Stimulated activated effector memory CD8-positive, alpha-beta T cell treated with anti-CD3 and anti-CD28 coated beads, Interleukin-12 subunit alpha, Interleukin-12 subunit beta, amount 100 ng/mL, for 72 hours (primary cell): ENCODE data around the gene SCGB1A1.
A peak's percentile ranks its signal among the peaks of the same experiment; 100 is the strongest.
"Not testable (repeated sequence)": the region's sequence is repeated elsewhere in the genome, so short reads cannot be mapped to it uniquely, and the experiment has no call there.

Experiments used
- ATAC-seq: fragments of 150-1000 bp; cut with Tn5 transposase; 2 replicates; pipeline ENCODE4 v1.10.0; 2021
- DNase-seq, 2 donors: peaks; one replicate each; pipeline ENCODE4 v3.0.0; 2021 to 2022; ENCODE audit warnings: low spot score in 2 of 2
- H3K27ac Mint-ChIP-seq: one replicate; pipeline ENCODE4 v1.8.0; 2022; ENCODE audit warnings: mild to moderate bottlenecking, mixed read lengths
- H3K36me3 Mint-ChIP-seq: one replicate; pipeline ENCODE4 v1.8.0; 2022; ENCODE audit warnings: mild to moderate bottlenecking, mixed read lengths
- H3K4me1 Mint-ChIP-seq: one replicate; pipeline ENCODE4 v1.8.0; 2022; ENCODE audit warnings: mixed read lengths
- H3K4me3 Mint-ChIP-seq: one replicate; pipeline ENCODE4 v1.8.0; 2022; ENCODE audit warnings: mild to moderate bottlenecking, mixed read lengths
- H3K9me3 Mint-ChIP-seq: one replicate; pipeline ENCODE4 v1.8.0; 2022; ENCODE audit warnings: mixed read lengths

The SCGB1A1 gene

DNA sequence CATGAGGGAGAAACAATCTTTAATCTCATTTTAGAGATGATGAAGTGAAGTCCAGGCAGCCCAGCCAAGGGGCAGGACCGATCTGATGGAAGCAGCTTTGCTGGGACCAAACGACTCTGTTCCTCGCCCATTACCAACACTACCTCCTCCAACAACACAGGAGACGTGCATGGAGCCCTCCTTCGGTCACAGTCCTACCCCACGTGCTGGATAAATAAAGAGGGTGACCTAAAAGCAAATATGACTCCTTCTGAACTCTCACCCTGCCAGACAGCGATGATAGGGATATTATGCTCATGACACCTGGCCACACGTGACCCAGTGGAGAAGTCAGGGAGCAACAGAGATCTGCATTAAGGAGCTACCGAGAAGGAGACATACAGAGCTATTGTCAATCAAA is 26.0 kb downstream of the SCGB1A1 start:
- H3K27ac Mint-ChIP-seq: peak overlapping the region; percentile 41
- ATAC-seq: no peak
- H3K4me1 Mint-ChIP-seq: no peaks in the 10 kb centered on the region
- peak overlapping the region; percentile 47 for H3K4me3 Mint-ChIP-seq
- H3K9me3 Mint-ChIP-seq: no peaks in the 10 kb centered on the region
- no peaks in the 10 kb centered on the region for H3K36me3 Mint-ChIP-seq
- no peak for DNase-seq

GRCh38 chr11:62445314-62445740 is 26.5 kb downstream of the SCGB1A1 start:
- Mint-ChIP-seq H3K4me3 (no peak overlapping the region), H3K4me1 (no peaks in the 10 kb centered on the region), H3K9me3 (no peaks in the 10 kb centered on the region), H3K36me3 (no peaks in the 10 kb centered on the region), H3K27ac (peak overlapping the region; percentile 60)
- ATAC-seq (no peak), DNase-seq (no peak)

DNA sequence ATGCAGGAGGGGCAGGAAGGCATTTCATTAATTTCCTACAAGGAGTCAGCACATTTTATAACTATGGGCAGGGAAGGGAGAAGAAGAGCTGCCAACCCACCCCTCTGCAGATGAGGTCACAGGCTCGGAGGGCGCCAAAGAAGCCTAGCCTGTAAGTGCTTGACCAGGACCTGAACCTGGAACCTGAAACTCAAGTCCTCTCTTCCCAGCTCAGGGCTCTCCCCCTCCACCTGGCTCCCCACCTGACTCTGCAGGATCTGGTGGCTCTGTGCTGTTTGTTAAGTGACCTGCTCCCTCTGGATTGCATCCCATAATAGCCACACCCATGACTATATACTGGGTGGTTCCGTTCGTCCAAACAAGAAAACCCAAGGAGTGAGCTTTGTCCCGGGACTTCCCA is 27.3 kb downstream of the SCGB1A1 start:
- H3K9me3 Mint-ChIP-seq: no peaks in the 10 kb centered on the region
- ATAC-seq: no peak
- no peaks in the 10 kb centered on the region for H3K36me3 Mint-ChIP-seq
- H3K4me3 Mint-ChIP-seq: no peak overlapping the region
- DNase-seq: no peak
- H3K4me1 Mint-ChIP-seq: no peaks in the 10 kb centered on the region
- H3K27ac Mint-ChIP-seq: peak overlapping the region; percentile 60

GRCh38 chr11:62449451-62449851 is 30.6 kb downstream of the SCGB1A1 start:
- Mint-ChIP-seq H3K27ac (no peak overlapping the region), H3K4me1 (no peaks in the 10 kb centered on the region), H3K4me3 (no peak overlapping the region), H3K9me3 (no peaks in the 10 kb centered on the region), H3K36me3 (no peaks in the 10 kb centered on the region)
- no peak for DNase-seq
- ATAC-seq: no peak

DNA sequence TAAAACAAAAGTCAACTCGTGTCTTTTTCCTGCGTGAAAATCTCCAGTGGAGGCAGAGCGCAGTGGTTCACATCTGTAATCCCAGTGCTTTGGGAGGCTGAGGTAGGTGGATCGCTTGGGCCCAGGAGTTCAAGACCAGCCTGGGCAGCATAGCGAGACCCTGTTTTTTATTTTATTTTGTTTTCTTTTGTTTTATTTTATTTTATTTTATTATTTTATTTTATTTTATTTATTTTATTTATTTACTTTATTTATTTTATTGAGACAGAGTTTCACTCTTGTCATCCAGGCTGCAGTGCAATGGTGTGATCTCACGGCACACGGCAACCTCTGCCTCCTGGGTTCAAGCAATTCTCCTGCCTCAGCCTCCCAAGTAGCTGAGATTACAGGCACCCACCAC is 31.1 kb downstream of the SCGB1A1 start:
- H3K27ac Mint-ChIP-seq, H3K4me1 Mint-ChIP-seq, ATAC-seq: not testable (repeated sequence)

DNA sequence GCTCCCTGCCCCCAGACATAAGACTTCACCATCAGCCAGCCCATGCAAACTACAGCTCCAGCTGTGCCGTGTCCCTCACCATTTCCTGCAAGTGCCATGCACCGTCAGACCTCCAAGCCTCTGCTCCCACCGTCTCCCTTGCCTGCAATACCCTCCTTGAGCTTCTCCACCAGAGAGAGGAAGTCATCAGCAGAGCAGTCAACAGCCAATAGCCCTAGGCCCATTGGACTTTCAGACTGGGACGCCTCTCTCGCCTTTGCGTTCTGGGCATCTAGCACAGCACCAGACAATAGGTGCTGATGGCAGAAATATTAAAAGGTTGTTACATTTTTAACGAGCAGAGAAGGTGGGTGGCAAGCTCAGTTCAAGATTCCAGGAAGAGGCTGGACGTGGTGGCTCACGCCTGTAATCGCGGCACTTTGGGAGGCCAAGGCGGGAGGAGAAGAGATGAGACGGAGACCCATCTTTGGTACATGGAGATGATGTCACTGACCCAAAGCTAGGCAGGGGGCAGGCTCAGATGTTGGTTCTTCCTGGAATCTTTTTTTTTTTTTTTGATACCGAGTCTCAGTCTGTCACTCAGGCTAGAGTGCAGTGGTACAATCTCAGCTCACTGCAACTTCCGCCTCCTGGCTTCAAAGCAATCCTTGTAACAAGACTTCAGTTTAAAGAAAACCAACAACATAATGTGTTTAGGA is 31.9 kb downstream of the SCGB1A1 start:
- no peak for DNase-seq
- Mint-ChIP-seq H3K27ac (no peak overlapping the region), H3K4me1 (no peaks in the 10 kb centered on the region), H3K9me3 (no peaks in the 10 kb centered on the region), H3K4me3 (no peak overlapping the region), H3K36me3 (no peaks in the 10 kb centered on the region)
- no peak for ATAC-seq

More for the DNA sequence above, 31.1 kb downstream of the SCGB1A1 start:
- H3K4me3 Mint-ChIP-seq, H3K36me3 Mint-ChIP-seq, H3K9me3 Mint-ChIP-seq, DNase-seq: not testable (repeated sequence)

- no peak for ATAC-seq
- no peak for DNase-seq
- H3K9me3 Mint-ChIP-seq: no peaks in the 10 kb centered on the region
- no peak overlapping the region for H3K4me3 Mint-ChIP-seq
- H3K27ac Mint-ChIP-seq: no peak overlapping the region
- no peaks in the 10 kb centered on the region for H3K4me1 Mint-ChIP-seq
- no peaks in the 10 kb centered on the region for H3K36me3 Mint-ChIP-seq
These were observed 32.4 kb downstream of the SCGB1A1 start for GRCh38 chr11:62451241-62451621.

DNA sequence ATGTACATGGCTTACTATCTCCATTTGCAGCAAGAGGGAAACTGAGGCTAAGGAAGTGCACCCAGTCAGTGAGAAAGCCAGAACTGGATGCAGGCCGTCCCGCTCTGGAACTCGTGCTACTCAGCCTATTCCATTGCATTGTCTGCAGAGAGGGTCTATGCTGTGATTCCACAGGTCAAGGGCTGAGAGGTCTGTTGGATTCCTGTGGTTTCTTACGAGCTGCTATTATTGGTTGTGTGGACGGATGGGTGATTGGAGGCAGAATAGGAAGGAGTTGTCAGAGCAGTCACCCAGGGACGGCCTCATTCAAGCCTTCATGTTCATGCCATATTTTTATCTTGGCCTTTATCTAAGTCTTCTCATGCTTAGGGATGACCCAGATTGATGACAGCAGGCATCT is 33.4 kb downstream of the SCGB1A1 start:
- Mint-ChIP-seq H3K4me3 (no peak overlapping the region), H3K9me3 (no peaks in the 10 kb centered on the region), H3K36me3 (no peaks in the 10 kb centered on the region), H3K4me1 (no peaks in the 10 kb centered on the region), H3K27ac (no peak overlapping the region)
- ATAC-seq (no peak), DNase-seq (no peak)

DNA sequence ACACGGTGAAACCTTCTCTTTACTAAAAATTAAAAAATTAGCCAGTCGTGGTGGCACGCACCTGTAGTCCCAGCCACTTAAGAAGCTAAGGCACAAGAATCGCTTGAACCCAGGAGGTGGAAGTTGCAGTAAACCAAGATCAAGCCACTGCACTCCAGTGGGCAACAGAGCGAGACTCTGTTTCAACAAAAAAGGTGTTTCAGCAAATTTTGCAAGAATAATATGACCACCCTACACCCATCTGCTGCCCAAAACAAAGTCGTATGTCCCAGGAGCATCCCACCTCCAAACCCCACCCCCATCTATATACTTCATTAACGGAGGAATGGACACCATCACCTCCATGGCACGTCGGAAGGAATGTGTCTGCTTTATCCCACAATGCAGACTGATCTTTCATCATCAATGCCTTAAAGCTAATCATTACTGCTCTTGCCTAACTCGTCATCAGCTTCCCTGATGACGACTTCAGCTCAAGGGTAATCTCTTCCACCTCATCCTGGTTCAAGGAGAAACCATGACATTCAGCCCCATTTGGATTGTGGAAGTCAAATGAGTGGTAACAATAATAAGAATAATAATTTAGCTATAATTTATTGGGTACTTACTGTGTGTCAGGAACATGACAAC is 34.1 kb downstream of the SCGB1A1 start:
- no peak overlapping the region for H3K27ac Mint-ChIP-seq
- H3K4me3 Mint-ChIP-seq: no peak overlapping the region
- H3K36me3 Mint-ChIP-seq: no peaks in the 10 kb centered on the region
- ATAC-seq: no peak
- DNase-seq: no peak
- no peaks in the 10 kb centered on the region for H3K4me1 Mint-ChIP-seq
- H3K9me3 Mint-ChIP-seq: no peaks in the 10 kb centered on the region

DNA sequence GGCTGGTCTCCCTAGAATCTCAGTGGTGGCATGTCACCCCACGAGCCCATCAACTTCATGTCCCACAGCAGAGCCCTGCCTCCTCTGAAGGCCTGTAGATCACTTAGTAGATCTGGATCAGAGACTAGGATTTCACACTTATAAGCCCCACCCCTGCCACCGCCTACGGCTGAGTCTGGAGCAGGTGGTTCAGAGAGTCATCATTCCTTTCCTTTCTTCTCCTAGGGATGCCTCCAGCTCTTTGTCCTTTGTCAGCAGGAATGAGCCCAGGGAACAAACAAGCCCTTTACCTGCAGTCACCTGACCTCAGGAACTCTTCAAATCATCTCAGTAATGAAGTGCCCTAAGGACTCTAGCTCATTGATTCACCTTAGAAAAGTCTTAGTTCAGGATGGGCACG is 37.8 kb downstream of the SCGB1A1 start:
- Mint-ChIP-seq H3K9me3 (no peaks in the 10 kb centered on the region), H3K4me1 (no peaks in the 10 kb centered on the region), H3K27ac (no peak overlapping the region), H3K4me3 (no peak overlapping the region), H3K36me3 (no peaks in the 10 kb centered on the region)
- ATAC-seq (no peak), DNase-seq (no peak)

DNA sequence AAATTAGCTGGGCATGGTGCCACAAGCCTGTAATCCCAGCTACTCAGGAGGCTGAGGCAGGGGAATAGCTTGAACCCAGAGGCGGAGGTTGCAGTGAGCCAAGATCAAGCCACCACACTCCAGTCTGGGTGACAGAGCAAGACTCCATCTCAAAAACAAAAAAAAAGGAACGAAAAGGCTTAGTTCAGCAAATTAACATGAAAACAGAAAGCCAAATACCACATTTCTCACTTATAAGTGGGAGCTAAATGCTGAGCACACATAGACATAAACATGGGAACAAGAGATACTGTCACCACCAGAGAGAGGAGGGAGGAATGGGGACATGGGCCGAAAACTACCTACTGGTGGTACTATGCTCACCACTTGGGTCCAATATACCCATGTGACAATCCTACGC is 38.6 kb downstream of the SCGB1A1 start:
- Mint-ChIP-seq H3K36me3 (no peaks in the 10 kb centered on the region), H3K4me3 (no peak overlapping the region), H3K27ac (no peak overlapping the region), H3K9me3 (no peaks in the 10 kb centered on the region), H3K4me1 (no peaks in the 10 kb centered on the region)
- ATAC-seq (no peak), DNase-seq (no peak)

DNA sequence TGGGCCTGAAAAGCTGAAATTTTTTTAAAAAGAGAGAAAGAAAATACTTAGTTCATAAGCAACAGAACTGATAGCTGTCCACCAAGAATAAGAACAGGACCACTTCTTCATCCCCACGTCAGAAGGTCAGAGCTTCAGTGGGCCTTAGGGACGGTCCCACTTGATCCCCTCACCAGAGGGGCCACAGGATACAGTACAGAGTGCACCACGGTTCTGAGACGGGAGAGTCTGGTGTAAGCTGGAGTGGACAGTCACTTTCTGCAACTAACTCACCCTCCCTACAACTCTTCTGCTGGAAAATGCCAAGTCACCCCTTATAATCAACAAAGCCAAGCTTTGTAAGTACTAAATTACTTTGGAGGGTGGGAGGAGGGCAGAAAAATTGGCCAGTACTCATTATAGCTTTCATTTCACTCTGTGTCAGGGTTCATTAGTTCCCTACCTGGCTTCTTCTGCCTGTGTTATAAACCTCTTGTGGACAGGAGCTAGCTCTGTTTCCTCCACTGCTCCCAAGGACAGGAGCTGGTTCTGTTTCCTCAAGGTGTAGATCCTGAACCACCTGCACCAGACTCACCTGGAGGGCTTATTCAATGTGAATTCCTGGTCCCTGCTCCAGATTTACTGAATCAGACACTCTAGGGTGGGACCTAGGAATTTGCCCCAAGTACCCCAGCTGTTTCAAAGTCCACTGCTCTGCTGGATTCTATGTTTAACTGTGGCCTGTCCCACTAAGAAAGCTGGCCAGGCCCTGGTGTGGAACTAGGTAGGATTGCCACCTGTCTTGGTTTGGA is 39.6 kb downstream of the SCGB1A1 start:
- Mint-ChIP-seq H3K9me3 (no peaks in the 10 kb centered on the region), H3K36me3 (peaks cover 3% of the 10 kb centered on the region), H3K4me1 (peaks cover 4% of the 10 kb centered on the region), H3K4me3 (no peak overlapping the region), H3K27ac (no peak overlapping the region)
- ATAC-seq: no peak
- no peak for DNase-seq

DNA sequence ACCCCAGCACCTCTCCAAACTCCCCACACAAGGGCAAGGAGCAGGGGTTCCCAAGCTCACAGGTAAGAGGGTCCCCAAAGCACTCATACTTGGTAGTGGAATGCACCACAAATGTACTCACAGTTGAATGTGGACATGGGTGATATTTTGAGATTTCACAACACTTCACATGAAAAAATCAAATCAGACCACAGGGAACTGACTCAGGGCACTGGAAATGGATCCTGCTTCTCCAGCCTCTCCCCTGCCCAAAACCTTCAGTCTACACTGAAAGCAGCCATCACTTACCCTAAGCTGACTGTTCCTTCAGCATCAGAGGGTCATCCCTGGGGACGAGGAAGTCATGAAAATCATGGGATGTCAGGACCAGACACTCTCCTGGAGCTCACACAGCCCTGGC is 40.2 kb downstream of the SCGB1A1 start:
- Mint-ChIP-seq H3K27ac (no peak overlapping the region), H3K4me1 (peaks cover 6% of the 10 kb centered on the region), H3K4me3 (no peak overlapping the region), H3K36me3 (peaks cover 6% of the 10 kb centered on the region), H3K9me3 (no peaks in the 10 kb centered on the region)
- no peak for DNase-seq
- ATAC-seq: no peak

DNA sequence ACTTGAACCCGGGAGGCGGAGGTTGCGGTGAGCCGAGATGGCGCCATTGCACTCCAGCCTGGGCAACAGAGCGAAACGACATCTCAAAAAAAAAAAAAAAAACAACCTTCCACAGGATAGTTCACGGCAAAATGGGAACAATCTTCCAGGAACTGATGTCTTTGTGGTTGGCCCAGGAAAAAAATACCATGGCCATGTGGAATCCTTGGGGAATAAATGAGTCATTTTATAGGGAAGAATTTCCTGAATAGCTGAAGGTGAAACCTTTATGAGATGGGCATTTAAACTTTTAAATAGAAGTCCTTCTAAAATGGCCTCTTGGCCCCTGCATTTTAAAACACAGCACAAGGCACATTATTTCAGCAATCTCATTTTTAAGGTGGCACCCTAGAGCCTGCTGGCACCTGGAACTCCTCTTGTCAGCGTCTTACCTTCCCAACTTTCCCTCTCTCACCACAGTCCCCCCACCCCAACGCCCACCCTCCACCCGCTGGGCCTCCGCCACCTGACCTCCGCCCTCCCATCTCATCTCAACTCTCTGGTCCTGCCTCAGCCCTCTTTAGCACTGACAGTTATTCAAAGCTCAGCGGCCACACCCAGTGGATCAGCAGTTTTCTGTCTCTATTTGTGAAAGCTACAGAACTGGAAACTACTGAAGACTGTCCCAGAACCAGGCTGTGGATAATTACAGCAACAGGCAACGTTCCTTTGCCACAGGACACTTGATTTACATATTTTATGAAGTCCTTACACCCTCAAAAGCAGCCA is 43.1 kb downstream of the SCGB1A1 start:
- Mint-ChIP-seq H3K4me3 (no peak overlapping the region), H3K36me3 (peaks cover 6% of the 10 kb centered on the region), H3K27ac (no peak overlapping the region), H3K4me1 (peaks cover 6% of the 10 kb centered on the region), H3K9me3 (no peaks in the 10 kb centered on the region)
- ATAC-seq: no peak
- no peak for DNase-seq

DNA sequence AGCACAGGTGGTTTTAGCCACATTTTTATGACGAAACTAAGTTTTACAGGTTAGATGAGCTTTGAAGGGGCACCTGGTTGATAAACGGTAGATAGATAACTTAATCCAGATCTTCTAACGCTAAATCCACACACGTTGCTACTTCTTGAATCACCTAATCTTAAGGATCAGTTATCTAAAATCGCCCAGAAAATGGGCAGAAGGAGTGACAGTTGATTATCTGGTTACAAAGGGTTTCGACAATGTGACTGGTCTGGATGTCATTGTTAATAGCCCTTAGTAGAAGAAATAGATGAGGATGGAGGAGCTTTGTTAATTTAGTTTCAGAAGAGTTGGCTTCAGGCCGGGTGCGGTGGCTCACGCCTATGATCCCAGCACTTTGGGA is 43.7 kb downstream of the SCGB1A1 start:
- DNase-seq (no peak), ATAC-seq (no peak)
- peaks cover 6% of the 10 kb centered on the region for H3K36me3 Mint-ChIP-seq
- no peaks in the 10 kb centered on the region for H3K9me3 Mint-ChIP-seq
- no peak overlapping the region for H3K27ac Mint-ChIP-seq
- H3K4me1 Mint-ChIP-seq: peaks cover 6% of the 10 kb centered on the region
- no peak overlapping the region for H3K4me3 Mint-ChIP-seq
